K562 (cell line): Measurements from ENCODE around the gene DENND1A. TPM values are rescaled to one million over a fixed set of nuclear protein-coding genes. Genes with fewer than 3 reads are reported as not detected.

Experiments used
- ATAC-seq: fragments of 200-7000 bp; cut with Tn5 transposase; 3 replicates; pipeline ENCODE4 v1.9.1; 2020; ENCODE audit warnings: moderate library complexity
- BruUV-seq: library from RNA; stranded (reverse); fragments of 400-500 nt; replicated peaks from 2 replicates; lab custom pipeline; 2021; lab: Mats Ljungman, UMichigan
- CTCF ChIA-PET: fragments of 300-600 bp; formaldehyde crosslinking; extraction: SDS; loops from one replicate; lab custom pipeline; 2021; ENCODE audit warnings: low intra/inter-chr PET ratio; lab: Yijun Ruan, JAX
- POLR2A ChIA-PET: fragments of 300-600, 350-650 bp; sonication (Branson Sonifier 250); formaldehyde crosslinking; extraction: SDS; loops from one replicate; lab custom pipeline; 2021; ENCODE audit warnings: antibody characterized with exemption, inconsistent platforms; lab: Yijun Ruan, JAX
- DNase-seq, 4 experiments: peaks; one replicate each; pipeline versions ENCODE4 v3.0.0 to v3.0.0-alpha.2; 2011 to 2018; ENCODE audit warnings: low spot score in 3 of 4, mixed read lengths in 3 of 4; ENCODE audit errors: extremely low read depth in 1 of 4
- FAIRE-seq: peaks from 2 replicates; lab custom pipeline; 2011; peaks lifted over from hg19 to GRCh38; lab: Jason Lieb, UNC
- H2AFZ ChIP-seq: 2 replicates; pipeline ENCODE4 v1.6.0; 2011; ENCODE audit warnings: low read depth, low read length, control low read depth, inconsistent platforms
- H3K27ac ChIP-seq: fragments of 200-600 bp; 3 replicates; pipeline ENCODE4 v1.8.0; 2011; ENCODE audit warnings: low read depth, mild to moderate bottlenecking, control low read depth, inconsistent platforms, low read length, moderate library complexity, mixed read lengths; ENCODE audit errors: extremely low read depth
- H3K27me3 ChIP-seq, 2 experiments: fragments of 300-600 bp in 1 of 2; 2 replicates in 1 of 2; 3 replicates in 1 of 2; pipeline versions ENCODE4 v1.6.0 to v1.8.0; 2011; ENCODE audit warnings: inconsistent platforms in 2 of 2, low read length in 2 of 2, mild to moderate bottlenecking in 1 of 2, mixed read lengths in 1 of 2, moderate library complexity in 1 of 2; ENCODE audit not compliant: control insufficient read depth in 2 of 2, insufficient read depth in 2 of 2
- H3K36me3 ChIP-seq: fragments of 300-600 bp; 3 replicates; pipeline ENCODE4 v1.8.0; 2011; ENCODE audit warnings: mild to moderate bottlenecking, low read length, inconsistent platforms; ENCODE audit not compliant: control insufficient read depth, insufficient read depth
- H3K4me1 ChIP-seq, 2 experiments: fragments of 200-600 bp in 1 of 2; replicated peaks in 1 of 2; 2 replicates in 1 of 2; 3 replicates in 1 of 2; pipeline versions ENCODE4 v1.5.1 to v1.8.0; 2011; ENCODE audit warnings: inconsistent platforms in 2 of 2, low read length in 2 of 2, mild to moderate bottlenecking in 1 of 2, mixed read lengths in 1 of 2, moderate library complexity in 1 of 2; ENCODE audit not compliant: control insufficient read depth in 2 of 2, insufficient read depth in 2 of 2
- H3K4me2 ChIP-seq: 2 replicates; pipeline ENCODE4 v1.6.1; 2011; ENCODE audit warnings: low read length, control low read depth, inconsistent platforms, mixed read lengths; ENCODE audit not compliant: insufficient read depth
- H3K4me3 ChIP-seq: fragments of 200-600 bp; sonication (generic), shearing (Covaris generic); 2 replicates; pipeline ENCODE4 v1.5.1; 2016; ENCODE audit warnings: control low read depth, inconsistent platforms
- H3K79me2 ChIP-seq: fragments of 200-600 bp; 3 replicates; pipeline ENCODE4 v1.8.0; 2011; ENCODE audit warnings: low read length, inconsistent platforms; ENCODE audit not compliant: control insufficient read depth, insufficient read depth
- H3K9ac ChIP-seq, 2 experiments: 2 replicates each; pipeline versions ENCODE4 v1.6.0 to v1.6.1; 2011; ENCODE audit warnings: low read depth in 2 of 2, low read length in 2 of 2, control low read depth in 1 of 2, inconsistent platforms in 1 of 2, mild to moderate bottlenecking in 1 of 2, mixed read lengths in 1 of 2; ENCODE audit not compliant: insufficient read depth in 1 of 2
- H3K9me1 ChIP-seq: one replicate; pipeline ENCODE4 v1.6.0; 2011; ENCODE audit warnings: inconsistent platforms, mild to moderate bottlenecking, low read length, moderate library complexity; ENCODE audit not compliant: control insufficient read depth, insufficient read depth
- H3K9me3 ChIP-seq: replicated peaks from 2 replicates; pipeline ENCODE4 v1.5.1; 2011; ENCODE audit warnings: low read depth, low read length, inconsistent platforms; ENCODE audit not compliant: control insufficient read depth, insufficient read depth
- H4K20me1 ChIP-seq: replicated peaks from 2 replicates; pipeline ENCODE4 v1.6.1; 2011; ENCODE audit warnings: low read length, inconsistent platforms, mixed read lengths; ENCODE audit not compliant: control insufficient read depth, insufficient read depth
- CEBPB ChIP-seq: fragments of 450-650 bp; IDR thresholded peaks from 2 replicates; pipeline ENCODE4 v1.6.1; 2016; ENCODE audit warnings: missing genetic modification characterization, missing compliant biosample characterization
- POLR2H ChIP-seq: IDR thresholded peaks from 2 replicates; pipeline ENCODE4 v1.6.1; 2016; ENCODE audit warnings: missing genetic modification characterization, low read depth, mild to moderate bottlenecking, control low read depth, missing compliant biosample characterization, moderate library complexity
- WGBS: fragments of 100-300 bp; shearing (Covaris generic); methylation state at CpG from one replicate; pipeline ENCODE4 v1.1.6; 2016; ENCODE audit warnings: low coverage, mixed read lengths; ENCODE audit not compliant: insufficient coverage; ENCODE audit errors: missing lambda C conversion rate; 5-methylcytosine and 5-hydroxymethylcytosine counted together
- in situ Hi-C: fragments of 300-500 bp; cut with MboI; formaldehyde crosslinking; loops from 4 replicates; pipeline ENCODE4 v1.15.0; 2018; ENCODE audit warnings: inconsistent platforms, mixed read lengths
- intact Hi-C: fragments of 100-400 bp; cut with micrococcal nuclease; formaldehyde crosslinking; loops from 2 replicates; pipeline ENCODE4 v1.14.2; 2022
- polyA plus RNA-seq, 8 experiments: library from polyadenylated mRNA; depleted of rRNA in 4 of 8; stranded (reverse) in 5 of 8; unstranded in 3 of 8; fragments of >200 nt; fragmentation: Nextera tagmentation in 2 of 8; fragmentation: Illumina TruSeq in 1 of 8; extraction: Ambion mirVana in 2 of 8; extraction: Trizol in 1 of 8; gene quantifications; 2 replicates each; pipeline versions ENCODE4 v1.2.1 to v1.2.3, GENCODE V29; 2011 to 2014; ENCODE audit warnings: inconsistent platforms in 1 of 8, missing spikeins in 1 of 8
- total RNA-seq, 7 experiments: library from RNA; depleted of rRNA in 6 of 7; stranded (reverse); fragments of >200 nt in 6 of 7; fragmentation: Illumina TruSeq in 2 of 7; extraction: Trizol in 2 of 7; gene quantifications; 2 replicates each; pipeline versions ENCODE4 v1.2.1 to v1.2.3, GENCODE V29; 2011 to 2021; ENCODE audit warnings: low replicate concordance in 1 of 7
- TF ChIP-seq, protein P1 (sequence below), 2 experiments: IDR thresholded peaks in 1 of 2; conservative IDR thresholded peaks in 1 of 2; 2 replicates each; pipeline ENCODE4 v1.6.1; 2016; ENCODE audit warnings: low read depth in 2 of 2, mild to moderate bottlenecking in 1 of 2, missing compliant biosample characterization in 1 of 2, missing genetic modification characterization in 1 of 2, moderate library complexity in 1 of 2

DENND1A gene
- total and polyA plus RNA-seq, 9 of the 15 experiments (the other 6 are each of a cell fraction or from before 2014, with no cell fraction given): 7.6 to 29.5 (median 15.7) TPM

DNA sequence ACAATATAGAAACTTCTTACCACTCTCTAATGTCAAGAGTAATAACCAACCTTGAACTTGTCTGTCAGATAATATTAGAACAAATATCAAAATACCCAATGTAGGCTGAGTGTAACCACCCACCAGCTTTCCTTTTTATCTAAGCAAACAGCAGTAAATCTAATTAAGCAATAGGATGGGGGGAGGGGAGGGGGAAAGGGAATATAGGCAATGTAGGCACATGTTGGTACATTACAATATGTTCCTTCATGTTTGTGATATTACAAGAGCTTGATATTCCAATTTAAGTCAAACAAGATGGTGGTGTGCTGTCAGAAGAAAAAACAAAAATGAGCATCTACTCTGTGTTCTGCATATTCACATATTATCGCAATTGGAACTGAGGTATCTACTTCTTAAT is 158.2 kb downstream of the DENND1A start:
- ATAC-seq (no peak), FAIRE-seq (no peak), DNase-seq (no peak)
- Histone ChIP-seq H3K4me3 (no peak overlapping the region), H3K9me1 (no peaks in the 10 kb centered on the region), H3K9me3 (no peaks in the 10 kb centered on the region), H2AFZ (no peak overlapping the region), H3K27me3 (no peaks in the 10 kb centered on the region), H3K9ac (no peak overlapping the region), H3K79me2 (no peaks in the 10 kb centered on the region), H3K4me1 (no peaks in the 10 kb centered on the region), H3K4me2 (no peak overlapping the region), H3K36me3 (no peaks in the 10 kb centered on the region), H4K20me1 (no peaks in the 10 kb centered on the region), H3K27ac (no peak overlapping the region)
- TF ChIP-seq CEBPB (tag) (peak; percentile 57), POLR2H (tag) (no peak)
- TF ChIP-seq, protein P1, sequence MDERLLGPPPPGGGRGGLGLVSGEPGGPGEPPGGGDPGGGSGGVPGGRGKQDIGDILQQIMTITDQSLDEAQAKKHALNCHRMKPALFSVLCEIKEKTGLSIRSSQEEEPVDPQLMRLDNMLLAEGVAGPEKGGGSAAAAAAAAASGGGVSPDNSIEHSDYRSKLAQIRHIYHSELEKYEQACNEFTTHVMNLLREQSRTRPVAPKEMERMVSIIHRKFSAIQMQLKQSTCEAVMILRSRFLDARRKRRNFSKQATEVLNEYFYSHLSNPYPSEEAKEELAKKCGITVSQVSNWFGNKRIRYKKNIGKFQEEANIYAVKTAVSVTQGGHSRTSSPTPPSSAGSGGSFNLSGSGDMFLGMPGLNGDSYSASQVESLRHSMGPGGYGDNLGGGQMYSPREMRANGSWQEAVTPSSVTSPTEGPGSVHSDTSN (CRISPR knock-in tag; IDR thresholded peaks at IDR 0.05; ENCODE audit: low read depth): no peak
- TF ChIP-seq, protein P1 (tag; conservative IDR thresholded peaks at IDR 0.05; ENCODE audit: low read depth): 0 out of 2 replicates have a peak, but pooled peaks have one; percentile 20
- WGBS: 100% methylated on average over 1 of the region's 1 CpG
- no TSS peak for BruUV-seq
- ChIA-PET POLR2A (interaction anchor here (0.6 kb wide), 1 partner anchor 67 kb away, joined by 3 read pairs; no protein-coding TSS in a partner anchor), CTCF (no interaction called here)
- intact Hi-C loops (no loop called here), in situ Hi-C loops (no loop called here)
